IPS-NIHi11 (cell line): ENCODE results near the gene CDCA4.
A peak's percentile ranks its signal among the peaks of the same experiment; 100 is the strongest.

Experiments
- DNase-seq: peaks from one replicate; pipeline ENCODE4 v3.0.0; 2012; ENCODE audit warnings: mixed read lengths, low spot score

CDCA4 gene

DNA sequence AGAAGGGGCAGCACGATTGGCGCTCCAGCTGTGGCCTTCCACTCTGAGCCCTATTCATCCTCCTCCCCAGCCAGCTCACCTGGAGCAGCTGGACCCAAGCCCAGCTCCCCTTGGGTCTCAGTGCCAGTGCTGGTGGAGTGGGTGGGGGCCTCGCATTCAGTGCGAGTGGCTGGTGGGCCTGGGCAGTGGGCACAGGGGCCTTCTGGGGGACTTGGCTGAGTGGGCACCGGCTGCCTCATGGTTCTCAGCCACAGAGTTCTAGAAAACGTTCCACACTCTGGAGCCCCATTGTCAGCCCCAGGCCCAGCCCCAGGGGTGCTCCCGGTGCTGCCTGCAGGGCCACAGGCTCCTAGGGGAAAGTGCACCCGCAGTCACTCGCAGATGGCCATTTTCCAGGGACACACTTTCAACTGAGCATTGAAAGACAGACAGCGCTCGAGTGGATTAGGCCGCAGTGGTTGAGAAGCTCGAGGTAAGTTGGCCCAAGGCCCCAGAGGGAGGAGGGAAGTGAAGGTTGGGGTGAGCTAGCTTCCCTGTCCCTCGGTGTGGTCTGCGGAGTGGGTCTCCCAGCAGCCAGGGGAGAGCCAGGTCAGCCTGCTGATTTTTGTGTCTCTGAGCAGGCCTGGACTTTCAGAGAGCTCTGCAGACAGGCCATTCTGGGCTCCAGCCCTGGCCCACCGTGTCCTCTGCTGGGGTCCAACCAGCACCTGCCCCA lies 31.5 kb downstream of the CDCA4 start:
- no peak for DNase-seq

DNA sequence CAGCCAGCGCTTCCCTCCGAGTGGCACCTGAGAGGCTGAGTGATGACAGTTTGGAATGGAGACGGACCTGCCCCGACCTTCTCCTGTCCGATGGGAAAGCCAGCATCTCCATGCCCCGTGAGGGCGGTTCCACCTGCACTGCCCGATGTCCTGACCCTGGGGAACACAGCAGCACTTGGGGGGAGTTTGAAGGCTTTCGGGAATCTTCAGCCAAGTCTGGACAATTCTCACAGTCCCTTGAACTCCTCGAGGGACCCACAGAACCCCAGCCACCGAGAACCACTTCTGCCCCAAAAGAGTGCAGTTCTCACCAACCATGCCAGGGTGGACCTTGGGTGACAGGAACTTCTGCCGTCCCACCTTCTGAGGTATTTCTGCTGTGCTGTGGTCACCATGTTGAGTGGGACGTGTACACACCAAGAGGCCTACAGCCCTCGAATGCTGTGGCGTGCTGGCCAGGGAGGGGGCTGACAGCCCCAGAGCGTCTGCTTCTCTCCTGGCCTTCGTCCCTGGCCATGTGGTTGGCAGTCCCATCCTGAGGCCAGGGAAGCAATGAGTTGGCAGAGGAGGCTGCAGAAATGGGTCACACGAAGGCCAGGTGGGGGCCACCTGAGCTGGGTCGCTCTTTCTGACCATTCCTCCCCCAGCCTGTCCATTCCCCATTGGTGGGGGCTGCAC lies 34.3 kb downstream of the CDCA4 start:
- no peak for DNase-seq

DNA sequence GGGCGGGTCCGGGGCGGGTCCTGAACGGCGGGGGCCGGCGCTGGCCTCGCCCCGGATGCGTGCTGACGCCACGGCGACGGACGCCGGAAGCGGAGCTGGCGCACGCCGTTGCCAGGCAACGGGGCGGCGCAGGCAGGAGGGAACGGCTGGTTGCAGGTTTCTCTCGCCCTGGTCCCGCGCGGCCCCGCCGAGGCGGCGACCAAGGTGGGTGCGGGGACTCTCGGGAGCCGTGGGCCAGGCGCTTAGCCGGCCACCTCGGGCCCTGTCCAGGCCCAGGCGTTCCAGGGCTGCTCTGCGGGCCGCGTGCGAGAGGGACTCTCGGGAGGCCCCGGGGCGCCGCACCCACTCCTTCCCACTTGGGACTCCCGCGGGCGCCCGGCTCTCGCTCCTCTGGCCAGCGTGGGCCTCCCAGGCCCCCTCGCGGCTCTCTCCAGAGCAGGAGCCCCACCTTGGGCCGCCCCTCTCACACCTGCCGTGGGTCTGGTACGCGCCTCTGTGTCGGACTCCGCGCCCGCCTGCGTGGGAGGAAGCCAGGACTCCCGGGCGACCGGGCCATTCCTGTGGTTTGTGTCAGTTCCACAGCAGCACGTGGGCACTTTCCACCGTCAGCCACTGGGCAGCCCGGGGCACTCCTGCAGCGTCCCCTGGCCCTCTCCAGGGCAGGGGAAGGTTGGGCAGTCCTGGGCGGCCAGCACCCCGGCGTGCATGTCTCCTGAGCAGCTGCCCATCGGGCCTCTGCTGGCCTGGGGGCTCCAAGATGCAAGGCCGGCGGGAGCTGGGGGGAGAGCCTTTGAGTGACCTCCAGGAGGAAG lies 35.0 kb downstream of the CDCA4 start, which contains the start of gene CLBA1:
TSS of gene CLBA1 (plus strand) at position 114 of the 812 bp plus-strand sequence. CDS start at position 758, 644 bp downstream.
- DNase-seq, result peak; percentile 100

DNA sequence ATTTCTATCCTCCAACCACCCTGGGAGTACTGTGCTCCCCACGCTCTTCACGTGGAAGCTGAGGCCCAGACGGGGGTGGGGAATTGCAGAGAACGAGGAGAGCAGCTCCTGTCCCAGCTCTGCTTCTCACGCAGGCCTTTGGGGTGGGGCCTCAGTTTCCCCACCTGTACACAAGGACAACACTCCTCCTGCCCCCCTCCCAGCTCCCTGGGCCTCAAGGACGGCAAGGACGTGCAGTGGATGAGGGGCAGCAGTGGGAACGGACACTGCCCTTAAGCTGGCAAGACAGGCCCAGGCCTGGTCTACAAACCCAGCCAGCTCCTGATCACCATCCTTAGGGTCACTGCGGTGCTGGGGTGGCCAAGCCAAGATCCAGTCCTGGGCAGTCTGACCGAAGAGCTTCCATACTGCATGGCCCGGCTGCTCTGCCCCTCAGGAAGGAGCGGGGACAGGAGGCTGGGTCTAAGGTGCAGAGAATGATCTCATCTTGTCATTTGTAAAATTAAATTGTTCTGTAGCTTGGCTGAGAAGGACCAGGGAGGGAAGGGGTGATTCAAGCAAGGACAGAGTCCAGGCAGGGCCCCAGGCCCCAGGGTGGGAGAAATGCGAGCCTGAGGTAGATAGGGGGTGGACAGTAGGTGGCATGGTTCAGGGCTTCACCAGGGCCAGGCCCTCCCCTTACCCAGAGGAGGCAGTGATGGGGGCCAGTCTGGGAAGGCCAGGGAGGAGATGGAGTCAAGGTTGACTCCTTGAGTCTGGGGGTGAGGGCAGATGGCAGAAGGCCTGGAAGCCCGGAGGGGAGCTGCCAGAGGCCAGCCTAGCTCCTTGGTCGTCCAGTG lies 36.6 kb downstream of the CDCA4 start:
- no peak for DNase-seq

DNA sequence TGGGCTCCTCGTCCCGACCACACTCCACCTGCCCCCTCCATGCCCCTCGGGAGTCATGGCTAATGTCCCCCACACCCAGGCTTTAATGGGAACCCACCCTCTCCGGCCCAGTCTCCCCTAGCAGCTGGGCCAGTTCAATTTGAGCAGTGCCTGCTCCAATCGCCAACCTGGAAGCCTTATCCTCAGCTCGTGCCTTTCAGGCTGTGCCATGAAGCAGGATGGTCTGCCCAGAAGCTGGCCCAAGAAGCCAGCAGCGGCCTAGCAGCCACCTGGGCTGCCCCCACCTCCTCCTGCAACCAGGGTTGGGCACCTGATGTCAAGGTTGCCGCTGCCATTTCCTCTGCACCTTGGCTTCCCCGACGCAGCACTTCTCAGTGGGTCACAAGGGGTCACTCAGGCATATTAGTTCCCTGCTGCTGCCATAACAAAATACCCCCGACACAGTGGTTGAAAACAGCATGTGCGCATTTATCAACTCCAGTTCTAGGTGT lies 37.6 kb downstream of the CDCA4 start:
- no peak for DNase-seq

DNA sequence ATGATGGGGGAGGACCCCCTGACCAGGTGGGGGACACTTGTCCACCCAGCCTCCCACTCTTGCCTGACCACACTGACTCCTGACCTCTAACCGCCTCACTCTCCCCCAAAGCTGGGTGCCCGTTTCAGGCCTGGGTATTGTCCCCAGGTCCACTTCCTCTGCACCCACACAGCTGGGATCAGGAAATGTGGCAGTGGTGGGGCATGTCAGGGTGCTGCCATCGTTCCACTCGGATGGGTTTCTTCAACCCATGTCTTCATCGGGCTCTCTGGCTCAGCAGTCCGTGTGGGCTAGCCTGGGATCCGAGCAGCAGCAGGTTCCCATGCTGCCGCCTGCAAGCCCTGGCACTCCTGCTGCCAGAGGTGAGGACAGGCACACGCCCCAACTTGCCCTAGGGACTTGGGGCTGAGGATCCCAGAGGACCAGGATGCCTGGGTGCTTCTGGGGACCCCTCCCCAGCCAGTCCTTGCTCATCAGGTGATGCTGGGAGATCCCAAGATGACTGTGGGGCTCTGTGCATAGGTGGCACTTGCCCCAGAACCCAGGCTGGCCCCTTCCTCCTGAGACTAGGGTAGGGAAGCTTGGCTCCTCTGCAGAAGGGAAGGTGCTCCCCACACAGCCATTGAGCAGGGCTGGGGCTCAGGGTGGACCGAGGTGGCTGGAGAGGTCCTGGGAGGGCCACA lies 38.2 kb downstream of the CDCA4 start:
- no peak for DNase-seq

DNA sequence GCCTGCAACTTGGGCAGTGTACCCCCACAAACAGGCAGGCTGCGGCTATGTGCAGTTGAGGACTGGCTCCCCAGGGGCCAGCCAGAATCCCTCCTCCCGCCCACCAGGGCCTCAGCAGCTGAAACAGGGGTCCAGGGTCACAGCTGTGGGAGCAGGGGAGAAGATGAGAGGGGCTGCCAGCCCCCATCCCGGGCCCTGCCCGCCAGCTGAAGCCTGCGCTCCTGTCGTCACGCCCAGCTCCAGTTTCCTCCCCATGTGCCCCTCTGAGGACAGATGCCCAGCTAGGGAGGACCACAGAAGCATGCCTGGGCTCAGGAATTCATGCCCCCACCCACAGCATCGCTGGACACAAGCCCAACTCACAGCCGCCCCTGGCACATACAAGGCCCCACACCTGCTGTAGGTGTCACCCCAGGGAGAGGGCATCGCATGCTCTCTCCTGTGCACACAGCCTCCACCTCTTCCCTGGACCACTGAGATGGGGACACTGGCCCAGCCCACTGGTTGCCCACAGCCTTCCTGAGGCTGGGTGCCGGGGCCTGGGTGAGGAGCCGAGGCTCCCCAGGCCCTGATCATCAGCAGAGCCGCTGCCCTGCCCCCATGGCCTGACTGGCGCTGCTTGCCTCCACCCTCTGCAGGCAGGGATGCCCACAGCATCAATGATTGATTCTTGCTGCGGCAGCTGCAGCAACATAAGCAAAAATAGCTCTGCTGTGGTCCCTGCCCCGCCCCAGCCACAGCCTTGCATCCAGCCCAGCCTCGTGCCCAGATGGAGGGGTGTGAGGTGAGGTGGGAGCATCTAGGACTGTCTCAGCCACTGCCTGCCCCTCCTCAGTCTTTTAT lies 39.0 kb downstream of the CDCA4 start:
- no peak for DNase-seq

DNA sequence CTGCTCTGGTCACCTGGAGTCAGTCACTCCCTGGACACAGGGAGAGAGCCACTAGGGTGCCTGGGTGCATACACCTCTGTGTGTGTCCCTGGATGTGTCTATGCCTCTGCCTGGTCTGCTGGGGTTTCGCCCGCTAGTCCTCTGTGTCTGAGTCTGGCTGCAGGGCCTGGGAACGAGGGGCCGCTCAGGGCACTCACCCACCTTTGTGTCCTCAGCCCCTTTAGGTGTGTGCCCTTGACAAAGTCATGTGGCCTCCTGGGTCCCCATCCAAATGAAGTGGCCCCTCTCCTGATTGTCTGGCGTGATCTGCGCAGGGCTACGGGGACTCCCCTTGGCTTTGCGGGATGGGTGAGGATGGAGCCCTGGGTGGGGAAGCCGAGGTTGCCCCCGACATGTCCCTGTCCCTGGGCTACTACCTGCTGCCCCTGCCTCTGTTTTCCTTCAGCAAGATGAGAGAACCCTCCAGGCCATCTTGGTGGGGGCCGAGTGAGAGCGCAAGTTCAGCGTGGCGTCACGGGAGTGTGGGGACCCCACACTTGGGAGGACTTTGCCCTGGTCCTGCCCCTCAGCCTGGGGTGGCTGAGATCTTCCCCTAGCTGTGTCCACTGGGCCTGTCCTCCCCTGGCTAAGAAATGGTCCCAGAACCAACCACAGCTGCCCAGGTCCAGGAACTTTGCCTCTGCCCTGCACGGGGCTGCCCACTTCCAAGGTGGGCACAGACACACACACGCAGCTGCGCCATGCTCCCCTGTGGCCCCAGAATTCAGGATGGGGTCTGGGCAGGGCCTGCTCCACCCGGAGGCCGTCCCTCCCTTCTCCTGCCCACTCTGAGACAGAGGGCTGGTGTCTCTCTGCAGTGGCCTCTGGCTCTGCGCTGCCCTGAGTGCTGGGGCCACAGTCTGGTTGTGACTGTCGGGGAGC lies 40.0 kb downstream of the CDCA4 start:
- no peak for DNase-seq

DNA sequence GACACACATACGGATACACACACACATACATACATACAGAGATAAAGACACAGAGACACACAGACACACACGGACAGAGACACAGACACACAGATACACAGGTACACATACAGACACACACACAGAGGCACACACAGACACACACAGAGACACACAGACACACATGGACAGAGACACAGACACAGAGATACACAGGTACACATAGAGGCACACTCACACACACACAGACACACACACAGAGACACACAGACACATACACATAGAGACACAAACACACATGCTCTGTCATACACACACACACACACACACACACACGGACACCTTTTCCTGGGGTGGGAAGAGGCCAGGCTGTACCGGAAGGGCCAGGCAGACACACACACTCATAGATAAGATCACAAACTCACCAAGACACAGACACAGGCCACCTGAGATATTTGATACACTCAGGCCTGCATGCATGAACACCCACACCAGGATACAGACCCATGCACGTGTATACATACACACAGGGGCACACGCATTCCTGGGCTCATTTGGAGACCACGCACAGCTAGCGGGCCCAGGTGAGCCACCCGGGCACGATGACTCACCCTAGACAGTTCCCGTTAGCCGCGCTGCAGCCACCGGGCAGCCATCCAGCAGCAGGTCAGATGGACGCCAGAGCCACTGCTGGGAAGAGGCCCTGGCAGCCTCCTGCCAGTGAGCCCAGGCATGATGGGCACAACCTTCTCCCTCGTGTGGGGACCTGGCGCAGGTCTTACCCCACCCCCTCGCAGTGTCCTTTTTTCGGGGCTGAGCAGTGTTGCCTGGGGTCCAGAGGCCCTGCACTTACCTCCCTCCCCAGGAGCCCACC lies 40.9 kb downstream of the CDCA4 start:
- DNase-seq, result no peak

DNA sequence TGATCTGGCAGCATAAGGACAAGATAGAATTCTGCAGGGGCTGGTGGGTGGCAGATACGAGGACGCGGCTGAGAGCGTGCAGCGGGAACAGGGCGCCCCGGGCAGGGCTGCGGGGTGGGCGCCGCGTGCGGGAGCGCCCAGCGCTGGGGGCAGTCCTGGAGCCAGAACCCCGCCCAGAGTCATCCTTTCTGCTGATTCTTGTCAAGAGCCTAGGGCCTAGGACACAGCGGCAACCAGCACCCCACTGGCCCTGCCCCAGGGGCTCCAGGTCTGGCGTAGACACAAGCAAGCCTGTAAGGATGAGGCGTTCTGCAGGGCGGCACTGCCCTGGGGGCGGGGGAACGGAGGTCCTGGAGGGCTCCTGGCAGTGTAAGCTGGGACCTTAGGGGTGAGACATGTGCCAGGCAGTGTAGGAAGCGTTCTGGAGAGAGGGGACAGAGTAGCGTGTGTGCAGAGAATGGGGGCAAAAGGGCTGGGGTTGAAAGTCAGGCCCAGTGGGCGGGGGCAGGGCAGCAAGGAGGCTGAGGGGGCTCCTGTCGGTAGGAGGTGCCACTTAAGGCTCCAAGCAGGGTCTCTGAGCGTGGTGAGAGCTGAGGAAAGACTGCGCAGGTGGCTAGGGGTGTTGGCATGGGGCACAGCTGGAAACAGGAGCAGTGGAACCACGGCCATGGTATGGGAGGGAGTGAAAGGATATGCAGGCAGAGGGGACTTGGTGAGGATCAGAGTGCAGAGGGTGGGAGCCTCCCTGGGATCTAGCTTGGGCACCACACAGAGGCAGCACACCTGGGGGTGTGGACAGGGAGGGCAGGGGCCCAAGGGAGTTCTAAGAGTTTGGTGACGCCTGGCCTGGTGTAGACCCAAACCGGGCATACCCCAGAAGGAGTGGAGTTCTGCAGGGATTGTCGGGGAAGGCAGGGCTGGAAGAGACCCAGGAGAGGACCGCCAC lies 41.9 kb downstream of the CDCA4 start:
- no peak for DNase-seq

DNA sequence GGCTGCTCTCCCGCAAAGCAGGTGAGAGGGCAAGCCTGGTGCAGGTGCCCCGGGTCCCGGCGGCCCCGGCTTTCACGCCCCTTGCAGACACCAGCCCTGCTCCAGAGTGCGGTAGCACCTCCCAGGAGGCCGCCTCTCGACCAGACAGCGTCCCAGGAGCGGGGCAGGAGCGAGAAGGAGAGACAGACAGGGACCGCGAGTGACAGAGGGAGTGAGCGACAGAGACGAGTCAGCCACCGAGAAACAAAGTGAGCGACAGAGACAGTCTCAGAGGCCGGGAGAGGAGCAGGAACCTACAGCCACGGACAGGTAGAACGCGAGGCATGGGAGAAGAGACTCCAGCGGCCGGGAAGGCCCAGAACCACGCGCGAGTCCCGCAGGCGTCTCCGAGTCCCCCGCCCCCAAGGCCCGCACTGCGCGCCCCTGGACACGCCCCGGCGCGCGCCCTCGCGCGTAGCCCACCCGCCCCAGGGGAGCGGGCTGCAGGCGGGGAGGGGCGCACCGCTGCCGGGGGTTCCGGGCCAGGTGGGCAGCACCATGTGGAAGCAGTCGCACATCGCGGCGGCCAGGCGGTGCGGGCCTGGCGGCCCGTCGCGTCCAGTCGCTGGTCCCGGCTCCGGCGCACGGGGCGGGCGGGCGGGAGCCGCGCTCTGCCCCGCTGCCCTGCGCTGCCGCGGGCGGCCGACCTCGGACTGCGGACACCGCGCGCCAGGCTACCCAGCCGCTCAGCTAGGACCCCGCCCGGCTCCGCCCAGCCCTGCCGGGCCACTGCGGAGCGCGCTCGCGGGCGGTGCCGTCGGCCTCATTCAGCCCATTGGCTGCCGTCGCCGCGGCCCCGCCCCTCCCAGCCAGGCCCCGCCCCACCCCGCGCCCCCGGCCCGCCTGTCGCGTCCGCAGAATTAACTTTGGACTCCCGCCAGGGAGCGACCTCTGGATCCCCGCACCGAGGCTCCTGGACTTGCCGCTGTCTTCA lies 42.9 kb downstream of the CDCA4 start, which contains the start of gene AHNAK2:
TSS of gene AHNAK2 (minus strand) at position 694 of the 973 bp plus-strand sequence. CDS start at position 557, 137 bp downstream.
- peak; percentile 97 for DNase-seq

DNA sequence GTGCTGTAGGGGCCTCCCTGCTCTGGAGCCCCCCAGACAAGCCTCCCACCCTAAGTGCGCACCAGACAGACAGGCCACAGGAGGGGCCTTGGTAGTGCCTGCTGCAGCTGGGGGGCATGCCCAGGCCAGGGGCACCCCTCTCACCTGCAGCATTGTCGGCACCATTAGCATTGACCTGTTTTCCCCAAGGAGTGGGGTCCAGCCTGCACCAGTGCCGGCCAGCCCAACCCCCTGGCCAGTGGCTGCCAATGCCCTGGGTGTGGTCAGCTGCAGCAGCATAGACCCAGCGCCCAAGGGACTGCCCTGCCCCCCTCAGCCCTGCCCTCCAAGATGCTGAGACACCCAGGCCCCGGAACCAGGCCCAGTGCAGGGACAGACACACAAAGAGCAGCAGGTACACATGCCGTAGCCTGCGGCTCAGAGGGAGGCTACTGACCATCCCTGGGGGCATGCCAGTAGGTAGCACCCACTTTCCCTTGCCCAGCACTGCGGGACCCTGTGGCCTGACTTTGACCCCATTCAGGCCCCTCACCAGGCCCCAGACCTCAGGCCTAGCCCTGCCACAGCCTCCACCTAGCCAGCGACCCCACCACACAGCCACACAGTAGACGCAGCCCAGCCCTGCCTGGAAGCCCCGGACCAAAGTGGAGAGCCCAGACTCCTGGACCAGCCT lies 43.7 kb downstream of the CDCA4 start:
- no peak for DNase-seq

DNA sequence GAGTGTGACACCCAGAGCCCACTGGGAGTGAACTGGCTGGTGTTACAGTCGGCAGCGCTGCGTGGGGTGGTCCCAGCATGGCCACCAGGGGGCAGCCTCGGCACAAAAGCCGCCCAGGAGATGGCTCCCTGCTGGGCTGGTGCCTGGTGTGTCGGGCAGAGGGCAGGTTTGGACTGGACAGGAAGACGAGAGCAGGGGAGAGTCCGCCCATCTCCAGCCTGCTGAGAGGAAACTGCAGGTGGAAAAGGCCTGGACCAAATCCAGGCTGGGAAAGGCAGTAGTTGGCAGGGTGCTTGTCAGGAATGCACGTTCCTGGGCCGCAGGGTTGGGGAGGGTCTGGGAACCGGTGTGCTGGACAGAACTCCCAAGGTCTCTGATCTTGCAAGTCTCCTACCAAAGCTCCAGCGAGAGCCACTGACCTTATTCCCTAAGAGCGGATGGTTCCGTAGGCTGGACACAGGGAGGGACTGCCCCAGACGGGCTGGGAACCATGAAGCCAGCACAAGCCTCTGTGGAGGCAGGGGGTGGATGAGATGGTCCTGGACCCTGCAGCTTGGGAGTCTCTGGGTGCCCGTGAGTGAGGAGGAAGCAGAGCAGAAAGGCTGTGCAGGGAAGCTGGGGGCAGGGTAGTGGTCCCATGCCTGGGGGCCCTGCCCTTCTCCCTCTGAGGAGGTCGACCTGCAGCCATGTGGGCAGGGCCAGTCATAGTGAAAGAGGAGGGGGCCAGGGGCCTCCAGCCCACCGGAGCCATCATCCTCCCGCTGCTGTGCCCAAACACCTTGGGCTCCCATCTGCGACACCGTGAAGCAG lies 44.5 kb downstream of the CDCA4 start:
- peak; percentile 69 for DNase-seq
